H9 (cell line): ENCODE data around the gene TARS2. TPM values are rescaled to one million over a fixed set of nuclear protein-coding genes. Genes with fewer than 3 reads are reported as not detected.

Experiments
- DNase-seq: peaks from one replicate; pipeline ENCODE4 v3.0.0-alpha.2; 2017
- H2AFZ ChIP-seq: one replicate; pipeline ENCODE4 v1.6.1; 2013; ENCODE audit warnings: mild to moderate bottlenecking, low read length, control low read depth, moderate library complexity
- H2AK5ac ChIP-seq: 2 replicates; pipeline ENCODE4 v1.6.1; 2013; ENCODE audit warnings: low read length, control low read depth, mixed read lengths; ENCODE audit not compliant: insufficient read length
- H2BK120ac ChIP-seq: one replicate; pipeline ENCODE4 v1.6.1; 2013; ENCODE audit warnings: low read depth, mild to moderate bottlenecking, low read length, control low read depth, inconsistent platforms; ENCODE audit not compliant: poor library complexity, severe bottlenecking
- H2BK12ac ChIP-seq: 2 replicates; pipeline ENCODE4 v1.6.1; 2013; ENCODE audit warnings: low read length, control low read depth, mixed read lengths, low read depth; ENCODE audit not compliant: insufficient read length
- H2BK15ac ChIP-seq: 2 replicates; pipeline ENCODE4 v1.6.1; 2013; ENCODE audit warnings: low read depth, low read length, control low read depth
- H2BK20ac ChIP-seq: one replicate; pipeline ENCODE4 v1.6.1; 2013; ENCODE audit warnings: low read depth, mild to moderate bottlenecking, low read length, control low read depth, inconsistent platforms; ENCODE audit not compliant: poor library complexity, severe bottlenecking
- H2BK5ac ChIP-seq: 2 replicates; pipeline ENCODE4 v1.6.1; 2013; ENCODE audit warnings: low read length, control low read depth, mixed read lengths; ENCODE audit not compliant: insufficient read length
- H3K14ac ChIP-seq: 2 replicates; pipeline ENCODE4 v1.6.1; 2013; ENCODE audit warnings: low read length, control low read depth; ENCODE audit not compliant: insufficient read depth
- H3K18ac ChIP-seq: 2 replicates; pipeline ENCODE4 v1.6.1; 2013; ENCODE audit warnings: low read depth, mild to moderate bottlenecking, mixed read lengths, low read length, control low read depth; ENCODE audit not compliant: insufficient read length
- H3K23ac ChIP-seq: 2 replicates; pipeline ENCODE4 v1.6.1; 2013; ENCODE audit warnings: low read length, control low read depth, mixed read lengths, low read depth; ENCODE audit not compliant: insufficient read length
- H3K23me2 ChIP-seq: 2 replicates; pipeline ENCODE4 v1.6.1; 2013; ENCODE audit warnings: low read depth, mild to moderate bottlenecking, mixed read lengths, low read length, control low read depth; ENCODE audit not compliant: insufficient read length, poor library complexity, severe bottlenecking
- H3K27ac ChIP-seq: 2 replicates; pipeline ENCODE4 v1.5.1; 2013; ENCODE audit warnings: low read length, control low read depth, mixed read lengths, low read depth; ENCODE audit not compliant: insufficient read length
- H3K27me3 ChIP-seq: 2 replicates; pipeline ENCODE4 v1.6.1; 2013; ENCODE audit warnings: low read length, control low read depth, inconsistent platforms; ENCODE audit not compliant: insufficient read depth
- H3K4ac ChIP-seq: 2 replicates; pipeline ENCODE4 v1.6.1; 2013; ENCODE audit warnings: low read depth, mild to moderate bottlenecking, control low read depth, inconsistent platforms, low read length, moderate library complexity
- H3K4me1 ChIP-seq: 2 replicates; pipeline ENCODE4 v1.6.1; 2013; ENCODE audit warnings: low read length, control low read depth, inconsistent platforms; ENCODE audit not compliant: insufficient read depth
- H3K4me2 ChIP-seq: 2 replicates; pipeline ENCODE4 v1.6.1; 2013; ENCODE audit warnings: low read length, control low read depth, mixed read lengths; ENCODE audit not compliant: insufficient read length, insufficient read depth
- H3K56ac ChIP-seq: 2 replicates; pipeline ENCODE4 v1.6.1; 2013; ENCODE audit warnings: low read depth, mild to moderate bottlenecking, mixed read lengths, low read length, control low read depth; ENCODE audit not compliant: insufficient read length
- H3K79me1 ChIP-seq: 2 replicates; pipeline ENCODE4 v1.6.1; 2013; ENCODE audit warnings: low read depth, mild to moderate bottlenecking, moderate library complexity, low read length, control low read depth, inconsistent platforms; ENCODE audit not compliant: insufficient read depth, poor library complexity, severe bottlenecking
- H3K79me2 ChIP-seq: 2 replicates; pipeline ENCODE4 v1.6.1; 2013; ENCODE audit warnings: low read length, control low read depth, inconsistent platforms; ENCODE audit not compliant: insufficient read depth
- H3K9ac ChIP-seq: 2 replicates; pipeline ENCODE4 v1.6.1; 2013; ENCODE audit warnings: low read length, control low read depth, mixed read lengths; ENCODE audit not compliant: insufficient read length; ENCODE audit errors: extremely low read depth
- H3K9me3 ChIP-seq: one replicate; pipeline ENCODE4 v1.6.1; 2013; ENCODE audit warnings: low read depth, low read length, inconsistent platforms; ENCODE audit not compliant: control insufficient read depth
- H3T11ph ChIP-seq: one replicate; pipeline ENCODE4 v1.6.1; 2013; ENCODE audit warnings: mild to moderate bottlenecking, low read length, control low read depth, inconsistent platforms
- H4K20me1 ChIP-seq: one replicate; pipeline ENCODE4 v1.6.1; 2013; ENCODE audit not compliant: control insufficient read depth, insufficient read length, insufficient read depth
- H4K5ac ChIP-seq: 2 replicates; pipeline ENCODE4 v1.6.1; 2013; ENCODE audit warnings: low read depth, mild to moderate bottlenecking, mixed read lengths, low read length, control low read depth; ENCODE audit not compliant: insufficient read length
- H4K8ac ChIP-seq: replicated peaks from 2 replicates; pipeline ENCODE4 v1.6.1; 2013; ENCODE audit warnings: low read length, control low read depth, mixed read lengths, low read depth; ENCODE audit not compliant: insufficient read length
- H4K91ac ChIP-seq: 2 replicates; pipeline ENCODE4 v1.6.1; 2013; ENCODE audit warnings: low read depth, mild to moderate bottlenecking, moderate library complexity, mixed read lengths, low read length, control low read depth; ENCODE audit not compliant: insufficient read length
- H3K27ac Mint-ChIP-seq, 3 experiments: 2 replicates in 2 of 3; 3 replicates in 1 of 3; pipeline ENCODE4 v1.8.0; 2020 to 2021; ENCODE audit warnings: mixed read lengths in 3 of 3, mild to moderate bottlenecking in 1 of 3, moderate library complexity in 1 of 3
- H3K27me3 Mint-ChIP-seq: 2 replicates; pipeline ENCODE4 v1.8.0; 2021; ENCODE audit warnings: low read depth, mild to moderate bottlenecking, moderate library complexity, mixed read lengths
- H3K36me3 Mint-ChIP-seq, 3 experiments: 2 replicates in 2 of 3; 3 replicates in 1 of 3; pipeline ENCODE4 v1.8.0; 2020 to 2021; ENCODE audit warnings: low read depth in 3 of 3, mixed read lengths in 3 of 3; ENCODE audit not compliant: insufficient read depth in 1 of 3
- H3K4me1 Mint-ChIP-seq, 2 experiments: 2 replicates each; pipeline ENCODE4 v1.8.0; 2020; ENCODE audit warnings: mixed read lengths in 2 of 2
- H3K4me3 Mint-ChIP-seq, 2 experiments: 2 replicates in 1 of 2; 3 replicates in 1 of 2; pipeline ENCODE4 v1.8.0; 2020 to 2021; ENCODE audit warnings: mild to moderate bottlenecking in 2 of 2, mixed read lengths in 2 of 2, moderate library complexity in 1 of 2
- H3K9me3 Mint-ChIP-seq, 2 experiments: 2 replicates in 1 of 2; 3 replicates in 1 of 2; pipeline ENCODE4 v1.8.0; 2020; ENCODE audit warnings: mild to moderate bottlenecking in 2 of 2, mixed read lengths in 2 of 2, moderate library complexity in 1 of 2
- WGBS: extraction: QIAGEN DNeasy Blood & Tissue Kit; methylation state at CpG from one replicate; pipeline ENCODE4 v1.1.7; 2013; ENCODE audit warnings: missing lambda C conversion rate, low lambda C conversion rate, mixed read lengths; ENCODE audit not compliant: insufficient read length; ENCODE audit errors: extremely low coverage; 5-methylcytosine and 5-hydroxymethylcytosine counted together
- total RNA-seq: library from RNA; stranded (reverse); gene quantifications from 2 replicates; pipeline ENCODE4 v1.2.1, GENCODE V29; 2021
- TF ChIP-seq, protein P1 (sequence below): fragments of 200-600 bp; sonication (generic); conservative IDR thresholded peaks from 3 replicates; pipeline ENCODE4 v1.8.0; 2021; ENCODE audit warnings: antibody characterized with exemption, mild to moderate bottlenecking

The TARS2 gene
- total RNA-seq, 1 experiment from 2014 or later: 36.5 TPM

GRCh38 chr1:150477320-150477719 is 9.9 kb upstream of the TARS2 start:
- Mint-ChIP-seq H3K27ac (no peak overlapping the region), H3K4me1 (peaks cover 2 to 7% of the 10 kb centered on the region in 2 experiments), H3K4me3 (no peak overlapping the region), H3K36me3 (peaks cover 2 to 10% (median 5%) of the 10 kb centered on the region in 3 experiments; a peak in 5 of 7 replicates), H3K27me3 (peaks cover 6% of the 10 kb centered on the region), H3K9me3 (no peaks in the 10 kb centered on the region)
- no peak overlapping the region for H2BK5ac ChIP-seq
- no CpG with 5 or more reads among the region's 1 CpG for WGBS
- no peak overlapping the region for H3K18ac ChIP-seq
- no peak overlapping the region for H2AK5ac ChIP-seq
- no peaks in the 10 kb centered on the region for H3K23me2 ChIP-seq
- no peak overlapping the region for H2BK12ac ChIP-seq
- H3K4me2 ChIP-seq: no peak overlapping the region
- H3K9me3 ChIP-seq: no peaks in the 10 kb centered on the region
- H2AFZ ChIP-seq: no peak overlapping the region
- no peak overlapping the region for H2BK120ac ChIP-seq
- H4K8ac ChIP-seq: no peak overlapping the region
- H2BK20ac ChIP-seq: no peak overlapping the region
- TF ChIP-seq, protein P1, sequence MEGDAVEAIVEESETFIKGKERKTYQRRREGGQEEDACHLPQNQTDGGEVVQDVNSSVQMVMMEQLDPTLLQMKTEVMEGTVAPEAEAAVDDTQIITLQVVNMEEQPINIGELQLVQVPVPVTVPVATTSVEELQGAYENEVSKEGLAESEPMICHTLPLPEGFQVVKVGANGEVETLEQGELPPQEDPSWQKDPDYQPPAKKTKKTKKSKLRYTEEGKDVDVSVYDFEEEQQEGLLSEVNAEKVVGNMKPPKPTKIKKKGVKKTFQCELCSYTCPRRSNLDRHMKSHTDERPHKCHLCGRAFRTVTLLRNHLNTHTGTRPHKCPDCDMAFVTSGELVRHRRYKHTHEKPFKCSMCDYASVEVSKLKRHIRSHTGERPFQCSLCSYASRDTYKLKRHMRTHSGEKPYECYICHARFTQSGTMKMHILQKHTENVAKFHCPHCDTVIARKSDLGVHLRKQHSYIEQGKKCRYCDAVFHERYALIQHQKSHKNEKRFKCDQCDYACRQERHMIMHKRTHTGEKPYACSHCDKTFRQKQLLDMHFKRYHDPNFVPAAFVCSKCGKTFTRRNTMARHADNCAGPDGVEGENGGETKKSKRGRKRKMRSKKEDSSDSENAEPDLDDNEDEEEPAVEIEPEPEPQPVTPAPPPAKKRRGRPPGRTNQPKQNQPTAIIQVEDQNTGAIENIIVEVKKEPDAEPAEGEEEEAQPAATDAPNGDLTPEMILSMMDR: no peak
- H3T11ph ChIP-seq: no peak overlapping the region
- no peak overlapping the region for H3K9ac ChIP-seq
- DNase-seq: no peak
- no peaks in the 10 kb centered on the region for H3K79me2 ChIP-seq
- H3K27me3 ChIP-seq: no peaks in the 10 kb centered on the region
- no peak overlapping the region for H4K5ac ChIP-seq
- no peak overlapping the region for H3K27ac ChIP-seq
- H3K4ac ChIP-seq: no peak overlapping the region
- H2BK15ac ChIP-seq: no peak overlapping the region
- H3K14ac ChIP-seq: no peak overlapping the region
- H3K4me1 ChIP-seq: no peaks in the 10 kb centered on the region; the same call in 1 of the 2 replicates
- no peaks in the 10 kb centered on the region for H3K79me1 ChIP-seq
- H3K23ac ChIP-seq: no peak overlapping the region
- no peaks in the 10 kb centered on the region for H4K20me1 ChIP-seq
- no peak overlapping the region for H3K56ac ChIP-seq
- H4K91ac ChIP-seq: no peak overlapping the region
